HG03571 (cell line): ENCODE results near the gene TRAF1.

ENCODE experiments used
- ATAC-seq: cut with Tn5 transposase; IDR thresholded peaks from one replicate; pipeline ENCODE4 v1.9.1; 2021; ENCODE audit not compliant: unreplicated experiment

TRAF1 gene

GRCh38 chr9:120872791-120873502, 53.6 kb downstream of the TRAF1 start:
- no peak for ATAC-seq

DNA sequence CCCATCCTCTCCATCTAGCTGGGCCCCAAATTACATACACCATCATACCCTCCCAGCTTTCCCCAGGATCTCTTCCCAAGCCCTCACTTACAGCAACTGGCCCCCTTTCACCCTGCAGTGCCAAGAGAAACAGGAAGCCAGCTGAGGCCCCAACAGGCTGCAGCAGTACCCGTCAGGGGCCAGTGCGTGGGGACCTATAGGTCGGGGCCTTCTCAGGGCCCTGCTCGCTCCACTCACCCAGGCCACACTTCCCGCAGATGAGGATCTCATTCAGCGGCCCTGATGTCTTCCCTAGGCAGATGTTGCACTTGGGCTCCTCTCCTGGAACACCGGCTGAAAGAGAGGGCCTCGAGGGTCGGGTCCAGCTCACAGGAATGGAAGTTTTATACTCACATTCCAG, 56.4 kb downstream of the TRAF1 start:
- ATAC-seq: no peak

DNA sequence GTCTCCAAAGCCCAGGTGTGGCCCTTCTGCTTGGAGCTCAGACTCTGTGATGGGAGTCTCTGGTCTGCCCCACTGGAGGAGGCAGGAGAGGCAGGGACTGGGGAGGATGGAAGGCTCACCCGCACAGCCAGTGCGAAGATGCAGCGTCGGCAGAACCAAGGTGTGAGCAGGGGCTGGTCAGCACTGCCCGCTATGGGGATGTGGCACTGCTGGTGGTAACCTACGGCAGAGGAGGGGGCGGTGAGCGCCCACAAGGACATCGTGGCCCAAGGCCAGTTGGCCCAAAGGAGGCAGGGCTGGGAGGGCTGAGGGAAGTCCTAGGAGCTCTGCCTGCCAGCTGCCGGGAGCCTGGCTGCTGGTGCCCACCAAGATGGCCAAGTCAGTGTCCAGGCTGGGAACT, 56.9 kb downstream of the TRAF1 start:
- ATAC-seq: no peak

GRCh38 chr9:120869360-120869687, 57.3 kb downstream of the TRAF1 start:
- ATAC-seq: no peak

DNA sequence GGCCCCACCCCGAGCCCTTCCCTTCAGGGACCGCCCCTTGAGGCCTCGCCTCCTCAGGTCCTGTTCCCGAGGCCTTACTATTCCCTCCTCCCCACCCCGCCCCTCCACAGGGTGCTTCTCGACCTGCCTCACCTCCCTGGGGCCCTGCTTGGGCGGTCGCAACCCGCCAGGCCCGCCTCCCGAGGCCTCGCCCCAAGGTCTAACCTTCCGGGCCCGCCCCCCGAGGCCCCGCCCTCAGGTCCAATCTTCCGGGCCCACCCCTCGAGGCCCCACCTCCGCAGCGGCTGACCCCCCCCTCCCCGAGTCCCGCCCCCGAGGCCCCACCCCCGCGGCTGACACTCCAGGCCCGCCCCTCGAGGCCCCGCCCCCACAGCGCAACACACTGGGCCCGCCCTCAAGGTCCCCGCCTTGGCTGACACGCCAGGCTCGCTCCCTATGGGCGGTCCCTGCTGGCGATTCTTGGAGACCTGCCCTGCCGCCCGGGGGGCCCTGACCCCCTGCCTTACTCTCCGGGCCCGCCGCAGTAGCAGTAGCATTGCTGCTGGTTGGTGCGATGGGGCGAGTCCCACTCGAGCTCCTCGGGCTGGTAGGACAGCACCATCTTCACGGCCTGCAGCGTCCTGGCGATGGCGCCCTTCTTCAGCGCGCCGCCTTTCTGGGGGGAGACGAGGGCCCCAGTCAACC, 57.8 kb downstream of the TRAF1 start:
- ATAC-seq: peak; percentile 87

- ATAC-seq: no peak
These were observed 58.3 kb downstream of the TRAF1 start for GRCh38 chr9:120868339-120868675.

DNA sequence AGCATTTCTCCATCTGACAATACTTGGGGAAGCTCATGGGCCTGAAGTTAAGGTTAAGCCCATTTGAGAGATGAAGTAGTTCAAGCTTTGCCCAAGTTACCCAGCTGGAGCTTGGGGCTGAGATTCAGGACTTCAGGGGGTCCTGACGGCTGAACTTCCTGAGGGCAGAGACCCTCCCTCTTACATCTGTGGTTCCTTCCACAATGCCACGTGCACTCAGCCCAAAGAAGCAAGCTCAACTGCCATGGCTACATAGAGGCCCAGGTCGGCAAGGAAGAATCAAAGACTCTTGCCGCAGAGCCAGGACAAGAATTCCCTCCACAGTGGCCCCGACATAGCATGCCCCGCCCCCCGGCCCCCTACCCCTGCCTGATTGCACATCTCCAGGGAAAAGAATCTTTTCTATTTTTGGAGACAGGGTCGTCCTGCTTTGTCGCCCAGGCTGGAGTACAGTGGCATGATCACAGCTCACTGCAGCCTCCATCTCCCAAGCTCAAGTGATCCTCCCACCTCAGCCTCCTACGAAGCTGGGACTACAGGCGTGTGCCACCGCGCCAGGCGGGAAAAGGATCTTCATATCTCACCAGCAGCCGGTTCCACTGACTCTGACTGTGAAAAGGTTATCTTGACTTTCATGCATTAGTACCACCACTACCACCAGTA, 58.8 kb downstream of the TRAF1 start:
- no peak for ATAC-seq

- ATAC-seq: no peak
These were observed 59.9 kb downstream of the TRAF1 start for GRCh38 chr9:120866651-120867050.

- no peak for ATAC-seq
These were observed 60.8 kb downstream of the TRAF1 start for GRCh38 chr9:120865809-120866208.

DNA sequence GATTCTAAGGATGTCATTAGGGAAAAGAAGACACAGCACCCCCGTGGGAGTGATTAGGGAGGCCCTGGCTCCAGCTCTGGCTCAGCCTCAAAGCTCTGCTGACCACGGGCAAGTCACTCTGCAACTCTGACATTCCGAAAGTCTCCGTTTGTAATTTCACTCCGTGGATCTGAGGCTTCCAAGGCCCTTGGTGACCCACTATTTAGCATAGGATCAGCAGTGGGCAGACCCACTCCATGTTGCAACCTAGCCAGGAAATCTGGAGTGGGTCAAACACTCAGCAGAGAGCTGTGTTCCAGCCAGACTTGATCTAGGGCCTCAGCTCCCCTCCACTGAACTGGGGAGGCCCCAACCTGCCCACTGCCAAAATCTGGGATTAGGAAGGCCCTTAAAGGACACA, 61.4 kb downstream of the TRAF1 start:
- ATAC-seq: no peak

DNA sequence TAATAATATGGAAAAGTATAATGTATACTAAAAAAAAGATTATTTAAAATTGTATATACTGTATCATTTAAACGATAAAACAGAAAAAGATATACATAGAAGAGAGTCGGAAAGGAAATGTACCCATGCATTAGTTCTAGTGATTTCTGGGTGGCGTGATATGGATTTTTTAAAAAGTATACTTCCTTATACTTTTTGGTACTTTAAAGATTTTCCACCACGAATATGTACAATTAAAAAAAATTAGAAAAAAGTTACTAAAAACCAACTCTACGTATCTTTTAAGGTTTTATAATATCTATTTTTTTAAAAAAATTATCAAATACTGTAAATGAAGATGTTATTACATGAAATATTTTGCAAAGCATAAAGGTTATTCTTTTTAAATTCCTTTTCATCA, 61.9 kb downstream of the TRAF1 start:
- no peak for ATAC-seq

DNA sequence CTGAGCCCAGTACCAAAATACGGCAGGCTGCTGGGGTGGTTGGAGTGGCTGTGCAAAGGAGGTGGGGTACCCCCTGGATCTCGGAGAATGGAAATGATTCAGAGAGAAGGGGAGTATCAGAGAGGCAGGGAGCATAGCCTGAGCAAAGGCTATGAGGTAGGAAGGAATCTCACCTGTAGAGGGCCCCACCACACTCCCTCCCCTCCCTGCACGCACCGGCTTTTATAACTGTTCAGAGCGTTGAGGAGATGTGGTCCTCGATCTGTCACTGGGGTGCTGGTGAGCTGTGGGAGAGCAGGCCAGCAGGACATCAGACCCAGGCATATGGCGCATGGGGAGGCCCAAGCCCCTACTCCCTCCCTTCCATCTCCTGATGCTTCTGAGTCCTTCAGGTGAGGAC, 62.8 kb downstream of the TRAF1 start:
- no peak for ATAC-seq

DNA sequence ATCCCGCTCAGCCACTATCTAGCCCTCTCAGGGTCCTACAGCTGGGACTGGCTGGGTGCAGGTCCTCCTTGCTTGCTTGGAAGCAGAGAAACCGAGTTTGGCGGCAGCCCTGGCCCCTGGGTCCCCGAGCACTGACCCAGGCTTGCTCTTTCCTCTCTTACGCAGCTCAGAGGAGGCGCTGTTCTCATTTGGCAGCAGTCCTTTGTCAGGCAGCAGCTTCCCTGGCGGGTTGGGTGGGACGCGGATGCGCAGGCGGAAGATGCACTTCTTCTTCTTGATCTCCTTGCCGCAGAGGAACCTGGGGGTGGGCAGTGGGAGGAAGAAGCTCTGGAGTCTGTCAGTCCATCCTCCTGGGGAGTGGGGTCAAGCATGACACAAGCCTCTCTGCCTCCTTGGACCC, 64.1 kb downstream of the TRAF1 start:
- ATAC-seq: no peak

DNA sequence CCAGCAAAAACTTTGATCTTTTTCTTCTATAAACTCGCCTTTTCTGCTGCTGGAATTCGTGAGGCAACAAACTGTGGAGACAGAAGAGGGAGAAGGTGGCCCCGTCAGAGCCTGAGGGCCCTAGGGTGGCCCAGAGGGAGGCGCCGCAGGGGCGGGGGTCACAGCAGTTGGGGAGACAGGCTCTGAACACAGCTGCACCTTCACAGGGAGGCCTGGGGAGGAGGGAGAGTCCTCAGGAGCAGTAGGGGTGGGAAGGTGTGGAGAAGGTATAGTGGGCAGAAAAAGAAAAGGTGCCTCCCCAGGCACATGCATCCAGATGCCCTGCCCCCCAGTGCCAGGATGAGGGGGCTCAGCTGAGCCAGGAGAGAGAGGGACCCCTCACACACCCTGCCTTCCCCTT, 64.7 kb downstream of the TRAF1 start:
- no peak for ATAC-seq

DNA sequence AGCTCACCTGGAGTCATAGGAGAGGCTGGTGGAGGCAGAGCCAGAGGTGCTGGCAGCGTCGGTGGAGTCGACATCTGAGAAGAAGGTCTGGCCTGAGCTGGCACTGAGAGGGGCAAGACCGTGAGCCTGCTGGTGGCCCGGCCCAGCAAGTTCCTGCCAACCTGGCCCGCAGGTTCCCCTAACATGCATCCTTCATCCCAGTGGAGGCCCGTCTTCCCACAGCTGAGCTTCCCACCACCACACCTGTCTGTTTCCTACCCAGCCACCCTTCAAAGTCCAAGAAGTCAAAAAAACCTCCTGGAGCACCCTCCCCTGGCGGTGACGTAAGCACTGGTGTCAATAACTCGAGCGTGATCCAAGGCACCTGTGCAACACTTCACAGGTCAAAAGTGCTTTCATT, 66.5 kb downstream of the TRAF1 start:
- ATAC-seq: no peak

- ATAC-seq: no peak
These were observed 67.2 kb downstream of the TRAF1 start for GRCh38 chr9:120859361-120859760.

DNA sequence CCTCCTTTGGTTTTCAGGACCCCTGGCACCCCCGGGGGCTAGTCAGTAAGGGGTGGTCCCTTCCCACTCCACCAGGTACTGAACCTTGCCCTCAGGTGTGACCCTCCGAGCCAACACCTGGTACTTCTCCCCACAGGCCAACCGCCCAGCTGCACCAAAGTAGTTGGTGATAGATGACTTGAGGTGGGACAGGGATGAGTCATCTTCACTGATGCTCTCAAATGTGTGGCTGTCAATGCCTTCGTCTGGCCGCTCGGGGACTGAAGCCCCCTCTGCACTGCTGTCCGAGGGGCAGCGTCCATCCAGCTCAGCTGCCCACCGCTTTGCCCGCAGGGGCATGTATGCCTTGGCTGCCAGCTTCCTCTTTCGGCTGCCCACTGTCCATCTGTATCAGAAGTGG, 68.7 kb downstream of the TRAF1 start:
- no peak for ATAC-seq

- no peak for ATAC-seq
These were observed 69.1 kb downstream of the TRAF1 start for GRCh38 chr9:120857481-120857880.

DNA sequence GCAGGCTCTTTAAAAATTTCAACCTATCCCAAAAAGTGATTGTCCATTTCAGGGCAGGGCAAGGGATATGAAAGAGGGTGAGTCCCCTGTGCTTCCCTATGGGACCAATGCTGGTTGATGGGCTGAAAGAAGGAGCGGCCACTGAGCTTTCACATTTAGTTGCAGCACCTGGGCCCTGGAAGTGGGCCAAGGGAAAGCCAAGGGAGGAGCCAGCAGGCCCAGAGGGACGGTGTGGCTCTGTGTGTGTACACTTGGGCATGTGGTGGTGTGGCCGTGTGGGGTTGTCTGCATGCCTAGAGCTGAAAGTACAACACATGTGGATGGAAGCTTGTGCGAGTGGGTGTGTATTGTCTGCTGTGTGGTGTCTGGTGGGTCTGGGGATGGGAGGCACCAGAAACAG, 69.9 kb downstream of the TRAF1 start:
- ATAC-seq: no peak

DNA sequence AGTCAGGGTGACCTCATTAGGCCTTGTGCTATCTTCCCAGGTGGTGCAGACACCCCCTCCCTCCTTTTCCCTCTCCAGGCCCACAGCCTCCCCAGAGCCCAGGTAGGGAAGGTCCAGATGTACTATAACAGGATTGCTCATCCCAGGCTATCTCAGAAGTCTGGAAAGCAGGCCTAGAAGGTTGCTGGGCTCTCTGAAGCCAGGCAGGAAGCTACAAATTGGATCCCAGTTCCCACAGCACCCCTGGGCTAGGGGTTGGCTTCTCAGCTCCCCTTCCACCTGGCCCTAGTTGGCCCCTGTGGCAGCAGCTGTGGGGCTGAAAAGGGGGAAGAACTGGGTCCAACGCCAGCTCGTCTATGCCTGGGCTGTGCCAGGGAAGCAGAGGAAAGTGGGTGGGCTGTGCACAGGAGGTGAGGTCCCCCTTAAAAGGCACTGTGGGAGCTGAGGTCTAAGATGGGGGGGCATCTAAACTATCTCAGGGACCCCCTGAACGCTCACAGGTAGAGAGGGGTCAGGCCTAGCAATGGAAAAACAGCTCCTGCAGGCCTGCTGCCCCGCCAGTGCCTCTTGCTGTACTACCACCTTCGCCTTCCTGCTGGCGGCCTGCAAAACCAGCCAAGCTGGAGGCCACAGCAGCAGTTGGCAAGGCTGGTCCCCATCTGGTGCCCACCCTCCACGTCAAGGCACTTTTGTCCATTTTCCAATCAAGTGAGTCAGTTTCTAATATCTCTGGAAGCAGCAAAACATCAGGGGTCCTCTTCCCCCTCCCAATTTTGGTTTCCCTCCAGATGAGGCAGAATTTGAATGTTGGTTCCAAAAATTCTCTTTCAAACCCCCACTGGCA, 70.5 kb downstream of the TRAF1 start:
- ATAC-seq: no peak

DNA sequence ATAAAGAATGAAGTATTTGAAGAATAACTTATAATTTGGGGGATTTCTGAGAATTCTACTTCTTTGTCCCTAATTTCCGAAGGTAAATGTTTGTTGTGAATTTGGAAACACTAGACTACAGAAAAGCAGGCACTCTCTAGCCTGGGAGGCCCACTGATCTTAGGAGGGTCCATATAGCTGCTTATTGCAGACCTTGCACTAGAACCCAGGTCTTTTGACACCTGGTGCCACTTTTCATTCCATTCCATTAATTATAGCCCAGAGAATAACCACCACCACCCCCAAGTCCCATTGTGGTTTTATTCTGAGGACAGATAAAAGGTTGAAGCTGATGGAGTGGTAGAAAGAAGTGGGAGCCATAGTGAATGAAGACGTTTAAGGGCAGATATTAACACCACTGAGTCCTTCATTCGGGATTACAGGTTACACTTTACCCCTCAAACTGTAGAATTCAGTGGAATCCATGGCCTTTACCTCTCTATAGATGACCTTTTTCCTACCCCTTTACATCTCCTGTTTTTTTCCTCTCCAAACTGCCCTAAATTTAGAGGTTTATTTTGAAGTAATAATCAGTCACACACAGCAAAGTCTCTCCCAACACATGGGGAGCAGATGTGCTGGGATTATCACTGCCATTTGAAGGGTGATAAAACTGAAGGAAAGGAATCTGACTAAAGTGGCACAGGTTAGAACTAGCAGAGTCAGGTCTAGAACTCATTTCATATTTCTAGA, 71.8 kb downstream of the TRAF1 start:
- ATAC-seq: no peak
